WI38 (cell line): Measurements from ENCODE around the gene TAP2.

Source experiments
- H3K4me3 ChIP-seq: 2 replicates; pipeline ENCODE4 v1.5.1; 2011; ENCODE audit warnings: low read depth, mild to moderate bottlenecking, control low read depth, low read length
- CTCF ChIP-seq: IDR thresholded peaks from 2 replicates; pipeline ENCODE4 v1.5.1; 2012; ENCODE audit warnings: low read depth, mild to moderate bottlenecking, control low read depth, low read length

The TAP2 gene

GRCh38 chr6:32842021-32842650 lies 3.6 kb upstream of the TAP2 start:
- TF ChIP-seq CTCF = no peak
- H3K4me3 ChIP-seq = no peak overlapping the region

DNA sequence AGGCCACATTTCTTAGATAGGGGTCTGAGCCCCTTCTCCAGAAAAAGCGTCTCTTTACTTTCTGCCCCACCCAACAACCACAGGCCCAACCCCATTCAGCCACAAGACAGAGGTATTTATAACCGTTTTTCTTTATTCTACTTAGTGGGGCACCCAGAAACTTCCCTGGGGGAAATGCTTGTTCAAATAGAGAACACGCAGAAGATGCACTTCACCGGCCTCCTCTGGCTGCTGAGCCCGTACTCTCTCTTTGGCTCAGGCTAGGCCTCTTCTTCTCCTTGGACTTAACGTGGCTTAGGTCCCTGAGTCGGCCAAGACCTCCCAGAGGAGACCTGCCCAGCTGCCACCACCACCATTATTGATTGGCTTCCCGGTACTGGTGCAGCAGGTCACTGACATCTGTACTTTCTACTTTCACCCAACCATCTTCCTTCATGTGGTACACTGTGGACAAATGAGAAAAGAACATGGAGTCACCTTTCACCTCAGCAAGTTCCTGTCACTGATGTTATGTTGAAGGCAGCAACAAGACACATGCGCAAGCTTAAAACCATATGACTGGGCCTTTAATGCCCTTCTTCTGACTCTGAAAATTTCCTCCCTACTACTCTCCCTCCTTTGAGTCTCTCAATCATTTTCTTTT lies 2.2 kb upstream of the TAP2 start:
- TF ChIP-seq CTCF = no peak

DNA sequence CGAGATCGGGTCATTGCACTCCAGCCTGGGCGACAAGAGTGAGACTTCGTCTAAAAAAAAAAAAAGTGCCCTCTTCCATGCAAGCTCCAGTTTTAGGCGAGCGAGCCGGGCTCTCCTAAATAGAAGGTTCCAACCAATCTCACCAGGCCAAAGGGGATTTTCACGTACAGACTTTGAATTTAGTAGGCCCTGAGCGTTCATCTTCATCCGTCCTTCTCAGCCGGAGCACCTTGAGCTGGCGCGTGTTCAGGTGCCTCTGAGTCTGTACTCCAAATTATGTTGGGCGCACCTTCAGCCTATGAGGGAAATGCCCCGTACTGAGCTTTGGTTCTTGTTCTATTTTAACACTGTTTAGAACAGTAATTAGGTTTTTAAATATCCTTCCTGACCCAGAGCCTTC lies 817 bp upstream of the TAP2 start:
- H3K4me3 ChIP-seq = no peak overlapping the region
- no peak for TF ChIP-seq CTCF

More for the DNA sequence above, 2.2 kb upstream of the TAP2 start:
- no peak overlapping the region for H3K4me3 ChIP-seq

GRCh38 chr6:32837651-32838113 lies 857 bp downstream of the TAP2 start:
- no peak for TF ChIP-seq CTCF
- H3K4me3 ChIP-seq = peak overlapping the region; percentile 73

GRCh38 chr6:32836873-32837272 lies 1.7 kb downstream of the TAP2 start:
- no peak for TF ChIP-seq CTCF
- no peak overlapping the region for H3K4me3 ChIP-seq

DNA sequence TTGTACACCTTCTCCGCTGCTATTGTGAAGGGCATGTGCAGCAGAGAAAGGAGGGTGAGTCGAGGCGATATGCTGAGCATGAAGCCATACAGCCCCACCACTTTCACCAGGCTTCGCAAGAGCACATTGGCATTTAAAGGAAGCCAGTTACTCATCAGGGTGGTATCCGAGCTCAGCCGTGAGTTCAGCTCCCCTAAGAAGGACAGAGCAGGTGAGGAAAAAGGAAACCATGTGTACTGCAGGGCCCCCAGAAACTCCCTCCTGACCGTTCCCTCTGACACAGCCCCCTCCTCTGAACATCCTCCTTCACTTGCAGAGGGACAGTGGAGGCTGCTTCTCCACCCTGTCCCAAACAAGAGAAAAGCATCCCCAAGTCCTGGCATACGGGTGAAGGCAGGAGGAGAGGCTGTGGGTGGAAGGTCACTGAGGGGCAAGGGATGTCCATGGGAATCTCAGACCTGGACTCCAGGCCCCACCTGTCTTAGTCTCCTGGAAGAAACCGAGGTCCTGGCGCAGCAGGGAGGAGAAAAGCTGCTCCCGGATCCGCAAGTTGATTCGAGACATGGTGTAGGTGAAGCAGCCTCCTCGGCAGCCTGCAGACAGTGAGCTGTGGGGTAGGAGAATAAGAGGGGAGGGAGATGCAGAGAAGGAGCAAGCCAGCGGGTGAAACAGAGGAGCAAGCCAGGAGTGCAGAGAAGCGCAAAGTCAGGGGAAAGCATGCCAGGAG lies 3.2 kb downstream of the TAP2 start:
- no peak for TF ChIP-seq CTCF
- no peak overlapping the region for H3K4me3 ChIP-seq

GRCh38 chr6:32833664-32834063 lies 4.9 kb downstream of the TAP2 start:
- H3K4me3 ChIP-seq = no peak overlapping the region
- TF ChIP-seq CTCF = no peak
